A549 treated with Mapracorat at 1 μM for 4 hours (cell line): ENCODE measurements around the gene SERPINI2. TPM values are rescaled to one million over a fixed set of nuclear protein-coding genes. Genes with fewer than 3 reads are reported as not detected.

Source experiments
- total RNA-seq: library from RNA; stranded (reverse); fragments of 200-300 nt; extraction: Qiagen RNA extraction; gene quantifications from 5 replicates; pipeline ENCODE4 v1.2.3, GENCODE V29; 2022

The SERPINI2 gene, protein sequence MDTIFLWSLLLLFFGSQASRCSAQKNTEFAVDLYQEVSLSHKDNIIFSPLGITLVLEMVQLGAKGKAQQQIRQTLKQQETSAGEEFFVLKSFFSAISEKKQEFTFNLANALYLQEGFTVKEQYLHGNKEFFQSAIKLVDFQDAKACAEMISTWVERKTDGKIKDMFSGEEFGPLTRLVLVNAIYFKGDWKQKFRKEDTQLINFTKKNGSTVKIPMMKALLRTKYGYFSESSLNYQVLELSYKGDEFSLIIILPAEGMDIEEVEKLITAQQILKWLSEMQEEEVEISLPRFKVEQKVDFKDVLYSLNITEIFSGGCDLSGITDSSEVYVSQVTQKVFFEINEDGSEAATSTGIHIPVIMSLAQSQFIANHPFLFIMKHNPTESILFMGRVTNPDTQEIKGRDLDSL
- total RNA-seq = not detected in 5 replicates

GRCh38 chr3:167473863-167474262, at the start of gene SERPINI2:
TSS of gene SERPINI2 (minus strand) at chr3:167474042. CDS start at chr3:167471834, 2,208 bp downstream.

Other genes with a start within 250 kb of the SERPINI2 start
- gene ZBBX, start 93.7 kb downstream of the SERPINI2 start, total RNA-seq = not detected in 5 replicates
- not detected in 5 replicates for gene WDR49, start 179.9 kb upstream of the SERPINI2 start, total RNA-seq